ENCODE data around the gene TRNP1. TPM values are rescaled to one million over a fixed set of nuclear protein-coding genes. Genes with fewer than 3 reads are reported as not detected.

TRNP1 gene
- polyA plus RNA-seq, 1 donor (not counting 4 experiments of a cell fraction or from before 2014, with no cell fraction given), result 164 TPM

DNA sequence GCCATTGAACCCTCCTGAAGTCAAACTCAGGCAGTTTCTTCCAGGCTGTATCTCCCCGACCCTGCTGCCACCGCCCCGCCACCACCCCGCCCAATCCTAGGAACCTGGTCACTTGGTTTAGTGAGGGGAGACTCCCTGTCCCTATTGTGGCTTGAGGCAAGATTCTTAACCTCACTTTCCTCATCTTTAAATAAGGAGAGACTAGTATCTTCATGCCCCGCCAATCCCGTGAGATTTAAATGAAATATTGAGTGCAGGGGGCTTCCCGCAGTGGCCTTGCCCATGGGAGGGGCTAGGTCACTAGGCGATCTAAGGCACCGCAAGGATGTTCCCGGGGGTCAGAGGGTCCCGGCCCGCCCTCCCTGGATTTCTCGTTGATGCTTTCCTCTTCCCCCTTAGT, 34.2 kb upstream of the TRNP1 start:
- DNase-seq (ENCODE audit: low read depth, low spot score) (no peak), FAIRE-seq (no peak)
- TF ChIP-seq, protein P1, sequence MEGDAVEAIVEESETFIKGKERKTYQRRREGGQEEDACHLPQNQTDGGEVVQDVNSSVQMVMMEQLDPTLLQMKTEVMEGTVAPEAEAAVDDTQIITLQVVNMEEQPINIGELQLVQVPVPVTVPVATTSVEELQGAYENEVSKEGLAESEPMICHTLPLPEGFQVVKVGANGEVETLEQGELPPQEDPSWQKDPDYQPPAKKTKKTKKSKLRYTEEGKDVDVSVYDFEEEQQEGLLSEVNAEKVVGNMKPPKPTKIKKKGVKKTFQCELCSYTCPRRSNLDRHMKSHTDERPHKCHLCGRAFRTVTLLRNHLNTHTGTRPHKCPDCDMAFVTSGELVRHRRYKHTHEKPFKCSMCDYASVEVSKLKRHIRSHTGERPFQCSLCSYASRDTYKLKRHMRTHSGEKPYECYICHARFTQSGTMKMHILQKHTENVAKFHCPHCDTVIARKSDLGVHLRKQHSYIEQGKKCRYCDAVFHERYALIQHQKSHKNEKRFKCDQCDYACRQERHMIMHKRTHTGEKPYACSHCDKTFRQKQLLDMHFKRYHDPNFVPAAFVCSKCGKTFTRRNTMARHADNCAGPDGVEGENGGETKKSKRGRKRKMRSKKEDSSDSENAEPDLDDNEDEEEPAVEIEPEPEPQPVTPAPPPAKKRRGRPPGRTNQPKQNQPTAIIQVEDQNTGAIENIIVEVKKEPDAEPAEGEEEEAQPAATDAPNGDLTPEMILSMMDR (optimal IDR thresholded peaks at IDR 0.05 in 1 of 3, IDR thresholded peaks at IDR 0.05 in 1 of 3, conservative IDR thresholded peaks at IDR 0.05 in 1 of 3; ENCODE audit: extremely low read depth in 1 of 3, insufficient read depth in 2 of 3, low read length in 3 of 3), result no peak
- TF ChIP-seq EZH2 (IDR thresholded peaks at IDR 0.05; ENCODE audit: low read length), result no peak
- dilution Hi-C loops (cut with MboI; ENCODE audit: extremely low pct_ligation_motif_present, low sequenced_read_pairs), result no loop called here
- H2AFZ ChIP-seq (ENCODE audit: control insufficient read depth, low read length), result no peak overlapping the region
- peak overlapping the region; percentile 90 for H3K4me2 ChIP-seq (ENCODE audit: control insufficient read depth, extremely low read depth, insufficient read depth, low read depth, low read length)
- H3K4me1 ChIP-seq (ENCODE audit: control insufficient read depth, extremely low read depth, insufficient read depth, low read length), result peaks cover 31% of the 10 kb centered on the region
- peaks cover 0 to 7% of the 10 kb centered on the region in 2 experiments for H3K36me3 ChIP-seq (ENCODE audit: control insufficient read depth in 2 of 2, extremely low read depth in 1 of 2, insufficient read depth in 2 of 2, low read length in 2 of 2)
- H3K4me3 ChIP-seq (ENCODE audit: control insufficient read depth in 2 of 3, extremely low read depth in 1 of 3, insufficient read depth in 2 of 3, low read depth in 1 of 3, low read length in 3 of 3), result peak overlapping the region; percentile 80 to 95 (median 87)
- H3K27ac ChIP-seq (ENCODE audit: control insufficient read depth, insufficient read depth, low read length), result peak overlapping the region; percentile 86
- no peaks in the 10 kb centered on the region for H4K20me1 ChIP-seq (ENCODE audit: control insufficient read depth, extremely low read depth, insufficient read depth, low read length)
- no peaks in the 10 kb centered on the region for H3K27me3 ChIP-seq (ENCODE audit: control insufficient read depth, extremely low read depth, insufficient read depth, low read length)
- peaks cover 47% of the 10 kb centered on the region for H3K79me2 ChIP-seq (ENCODE audit: control insufficient read depth, insufficient read depth, low read length)
- peak overlapping the region; percentile 93 for H3K9ac ChIP-seq (ENCODE audit: control insufficient read depth, extremely low read depth, insufficient read depth, low read length)
- H3K9me3 ChIP-seq (ENCODE audit: control insufficient read depth, low read depth, low read length), result no peaks in the 10 kb centered on the region
- H3K9me1 ChIP-seq (ENCODE audit: control insufficient read depth, extremely low read depth, insufficient read depth, low read length), result no peaks in the 10 kb centered on the region

DNA sequence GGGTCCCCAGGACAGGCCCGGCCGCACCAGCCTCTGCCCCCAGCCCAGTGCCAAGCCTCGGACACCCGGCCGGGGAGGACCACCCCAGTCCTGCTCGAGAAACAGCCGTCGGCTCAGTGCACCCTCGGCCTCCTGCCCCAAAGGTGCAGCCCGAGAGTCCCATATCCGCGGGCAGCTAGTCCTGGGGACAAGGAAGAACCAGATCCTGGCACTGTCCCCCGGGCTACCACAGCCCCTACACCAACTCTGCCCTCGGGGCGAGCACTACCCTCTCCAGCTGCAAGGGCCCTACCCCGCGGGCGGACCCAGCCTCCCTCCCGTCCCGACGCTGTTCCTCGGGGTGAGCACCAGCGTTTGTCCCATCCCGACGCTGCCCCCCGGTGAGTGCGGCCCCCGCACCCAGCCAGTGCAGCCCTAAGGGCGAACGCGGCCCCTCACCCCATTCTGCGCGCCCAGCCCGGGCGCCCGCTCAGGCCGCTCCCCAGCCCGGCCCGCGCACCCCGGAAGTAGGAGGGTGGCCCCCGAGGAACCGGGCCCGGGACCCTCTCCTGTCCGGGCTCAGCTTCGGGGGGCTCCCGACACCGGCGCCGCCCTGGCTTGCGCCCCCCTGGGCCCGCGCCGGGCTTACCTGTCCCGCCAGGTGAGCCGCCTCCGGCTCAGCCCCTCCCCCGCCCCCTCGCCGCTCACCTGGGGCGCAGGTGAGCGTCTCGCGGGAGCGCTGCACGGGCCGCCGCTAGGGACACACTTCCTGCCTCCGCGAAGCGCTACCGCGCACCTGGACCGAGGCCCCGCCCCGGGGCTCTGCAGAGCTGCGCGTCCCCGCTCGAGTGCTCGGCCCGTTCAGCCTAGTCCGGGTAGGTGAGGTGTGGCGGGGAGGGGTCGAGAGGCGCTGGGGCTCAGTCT, 33.5 kb upstream of the TRNP1 start, which contains the start of gene KDF1:
TSS of gene KDF1 (minus strand) at position 747 of the 903 bp plus-strand sequence. CDS start 8,088 bp downstream, outside the sequence.
- Histone ChIP-seq H2AFZ (ENCODE audit: control insufficient read depth, low read length) (peak within 1 kb of the TSS; percentile 59), H3K36me3 (ENCODE audit: control insufficient read depth in 2 of 2, extremely low read depth in 1 of 2, insufficient read depth in 2 of 2, low read length in 2 of 2) (peaks cover 0 to 7% of the 10 kb centered on the region in 2 experiments), H3K9ac (ENCODE audit: control insufficient read depth, extremely low read depth, insufficient read depth, low read length) (peak within 1 kb of the TSS; percentile 93), H4K20me1 (ENCODE audit: control insufficient read depth, extremely low read depth, insufficient read depth, low read length) (no peaks in the 10 kb centered on the region), H3K27ac (ENCODE audit: control insufficient read depth, insufficient read depth, low read length) (peak within 1 kb of the TSS; percentile 86), H3K4me3 (ENCODE audit: control insufficient read depth in 2 of 3, extremely low read depth in 1 of 3, insufficient read depth in 2 of 3, low read depth in 1 of 3, low read length in 3 of 3) (peak within 1 kb of the TSS; percentile 80 to 95 (median 87)), H3K9me3 (ENCODE audit: control insufficient read depth, low read depth, low read length) (no peaks in the 10 kb centered on the region), H3K79me2 (ENCODE audit: control insufficient read depth, insufficient read depth, low read length) (peaks cover 45% of the 10 kb centered on the region), H3K27me3 (ENCODE audit: control insufficient read depth, extremely low read depth, insufficient read depth, low read length) (no peaks in the 10 kb centered on the region), H3K9me1 (ENCODE audit: control insufficient read depth, extremely low read depth, insufficient read depth, low read length) (no peaks in the 10 kb centered on the region), H3K4me1 (ENCODE audit: control insufficient read depth, extremely low read depth, insufficient read depth, low read length) (peaks cover 31% of the 10 kb centered on the region), H3K4me2 (ENCODE audit: control insufficient read depth, extremely low read depth, insufficient read depth, low read depth, low read length) (peak within 1 kb of the TSS; percentile 98)
- DNase-seq (ENCODE audit: low read depth, low spot score) (peak; percentile 64), FAIRE-seq (no peak)
- TF ChIP-seq, protein P1 (optimal IDR thresholded peaks at IDR 0.05 in 1 of 3, IDR thresholded peaks at IDR 0.05 in 1 of 3, conservative IDR thresholded peaks at IDR 0.05 in 1 of 3; ENCODE audit: extremely low read depth in 1 of 3, insufficient read depth in 2 of 3, low read length in 3 of 3), result peak in 1 of 3 experiments; percentile 31
- TF ChIP-seq EZH2 (IDR thresholded peaks at IDR 0.05; ENCODE audit: low read length), result no peak
- dilution Hi-C loops (cut with MboI; ENCODE audit: extremely low pct_ligation_motif_present, low sequenced_read_pairs), result no loop called here

Measured in keratinocyte (primary cell).